KOPT-K1 (cell line): ENCODE measurements around the gene DCK.
"Not testable (repeated sequence)": the region's sequence is repeated elsewhere in the genome, so short reads cannot be mapped to it uniquely, and the experiment has no call there.

Source experiments
- H3K27ac ChIP-seq: fragments of 200-600 bp; sonication (generic); 2 replicates; pipeline ENCODE4 v1.5.1; 2016; ENCODE audit warnings: antibody characterized with exemption, mild to moderate bottlenecking, low read depth, low read length; ENCODE audit not compliant: poor library complexity, severe bottlenecking
- H3K36me3 ChIP-seq: fragments of 200-600 bp; sonication (generic); 2 replicates; pipeline ENCODE4 v1.5.1; 2017; ENCODE audit warnings: antibody characterized with exemption, mild to moderate bottlenecking, low read length, moderate library complexity; ENCODE audit not compliant: insufficient read depth
- H3K9me3 ChIP-seq: fragments of 200-600 bp; sonication (generic); 2 replicates; pipeline ENCODE4 v1.5.1; 2017; ENCODE audit warnings: antibody characterized with exemption, low read length, mild to moderate bottlenecking; ENCODE audit not compliant: insufficient read depth, poor library complexity, severe bottlenecking

Gene DCK

DNA sequence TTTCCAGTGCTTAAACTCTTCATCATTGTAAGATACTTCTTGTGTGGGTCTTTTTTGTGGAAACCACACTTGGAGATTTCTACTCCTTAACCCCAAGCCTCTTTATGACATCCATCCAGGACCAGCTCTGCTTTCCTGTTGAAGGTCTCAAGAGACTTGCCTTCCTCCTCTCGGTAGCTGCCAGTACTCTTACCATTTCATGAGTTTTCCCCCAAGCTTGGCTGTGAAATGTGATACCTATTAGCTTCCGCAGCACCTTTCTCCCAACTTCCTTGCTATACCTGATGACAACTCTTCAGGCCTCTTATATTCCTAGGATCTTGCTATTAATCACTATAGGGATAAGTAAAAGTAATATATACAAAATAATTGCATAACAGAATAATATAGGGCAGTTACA, 1.9 kb upstream of the DCK start:
- no peak overlapping the region for H3K27ac ChIP-seq

GRCh38 chr4:70992391-70992881, 1.0 kb upstream of the DCK start:
- Histone ChIP-seq H3K36me3 (peaks cover 11% of the 10 kb centered on the region), H3K27ac (peak overlapping the region; percentile 96), H3K9me3 (no peaks in the 10 kb centered on the region)

More for the DNA sequence above, 1.9 kb upstream of the DCK start:
- H3K9me3 ChIP-seq = no peaks in the 10 kb centered on the region
- H3K36me3 ChIP-seq = peaks cover 4% of the 10 kb centered on the region; the same call in 1 of the 2 replicates

DNA sequence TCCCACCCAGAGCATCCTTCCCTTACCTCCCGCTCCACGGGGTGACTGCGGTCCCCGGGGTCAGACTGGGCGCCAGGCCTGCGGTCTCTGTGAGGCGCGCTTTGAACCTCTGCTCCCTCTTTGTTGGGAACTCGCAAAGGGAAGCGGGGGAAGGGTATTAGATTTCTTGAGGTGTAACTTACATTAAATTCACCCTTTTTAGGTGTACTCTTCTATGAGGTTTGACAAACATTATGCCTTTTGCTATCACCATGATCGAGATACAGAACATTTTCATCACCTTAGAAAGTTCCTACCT, 569 bp downstream of the DCK start:
- peaks cover 8% of the 10 kb centered on the region for H3K9me3 ChIP-seq
- H3K27ac ChIP-seq = peak overlapping the region; percentile 96
- H3K36me3 ChIP-seq = peaks cover 27% of the 10 kb centered on the region

DNA sequence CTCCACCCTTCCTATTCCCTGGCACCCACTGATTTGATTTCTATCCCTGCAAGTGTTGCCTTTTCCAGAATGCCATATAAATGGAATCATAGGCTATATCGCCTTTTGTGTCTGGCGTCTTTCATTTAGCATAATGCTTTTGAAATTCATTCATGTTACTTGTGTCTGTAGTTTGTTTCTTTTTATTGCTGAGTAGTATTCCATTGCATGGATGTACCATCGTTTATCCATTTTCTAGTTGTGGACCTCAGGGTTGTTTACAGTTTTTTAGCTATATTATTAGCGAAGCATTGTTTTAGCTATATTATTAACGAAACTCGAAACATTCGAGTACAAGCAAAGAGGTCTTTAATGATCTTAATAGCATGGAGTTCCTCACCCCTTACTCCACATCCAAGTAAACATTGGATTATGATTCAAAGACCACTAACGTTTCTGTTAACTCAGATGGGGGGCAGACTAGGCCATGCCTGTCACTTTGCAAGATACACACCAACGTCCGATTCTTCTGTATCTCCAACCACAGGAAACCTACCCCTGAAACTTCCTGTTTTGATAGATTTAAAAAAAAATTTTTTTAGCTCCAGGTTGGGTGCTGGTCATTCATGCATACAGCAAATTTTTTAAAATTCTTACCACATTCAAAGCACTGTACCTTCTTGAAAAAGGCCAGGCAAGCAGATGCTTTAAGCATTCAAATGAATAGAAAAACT, 1.1 kb downstream of the DCK start:
- peaks cover 33% of the 10 kb centered on the region for H3K36me3 ChIP-seq
- peak overlapping the region; percentile 96 for H3K27ac ChIP-seq
- H3K9me3 ChIP-seq = peaks cover 13% of the 10 kb centered on the region

DNA sequence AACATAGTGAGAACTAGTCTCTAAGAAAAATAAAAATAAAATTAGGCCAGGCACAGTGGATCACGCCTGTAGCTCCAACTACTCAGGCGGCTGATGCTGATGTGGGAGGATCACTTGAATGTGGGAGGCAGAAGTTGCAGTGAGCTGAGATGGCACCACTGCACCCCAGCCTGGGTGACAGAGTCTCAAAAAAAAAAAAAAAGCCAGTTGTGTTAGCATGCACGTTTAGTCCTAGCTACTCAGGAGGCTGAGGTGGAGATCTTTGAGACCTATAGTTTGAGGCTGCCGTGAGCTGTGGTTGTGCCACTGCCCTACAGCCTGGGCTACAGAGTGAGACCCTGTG, 2.5 kb downstream of the DCK start:
- H3K36me3 ChIP-seq = peaks cover 45% of the 10 kb centered on the region
- H3K9me3 ChIP-seq = peaks cover 13% of the 10 kb centered on the region
- H3K27ac ChIP-seq = peak overlapping the region; percentile 96

DNA sequence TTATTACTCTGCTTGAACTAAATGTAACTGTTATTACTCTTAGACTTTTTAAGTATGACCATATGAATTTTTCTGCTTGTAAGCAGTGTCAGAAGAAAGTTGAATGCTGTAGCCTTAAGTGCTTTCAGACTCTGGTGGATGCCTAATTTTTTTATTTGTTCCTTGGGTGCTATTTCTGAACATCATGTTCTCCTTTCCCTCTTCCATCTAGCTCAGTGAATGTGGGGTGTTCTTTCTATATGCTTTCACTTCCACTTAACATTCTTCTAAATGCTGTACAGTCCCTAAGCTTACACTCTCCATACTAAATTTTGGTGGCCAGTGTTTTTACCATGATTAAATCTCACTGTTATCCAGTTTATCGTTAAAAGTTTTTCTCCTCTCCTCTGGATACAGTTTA, 3.6 kb downstream of the DCK start:
- Histone ChIP-seq H3K9me3 (peaks cover 19% of the 10 kb centered on the region), H3K36me3 (peaks cover 55% of the 10 kb centered on the region), H3K27ac (peak overlapping the region; percentile 96)

DNA sequence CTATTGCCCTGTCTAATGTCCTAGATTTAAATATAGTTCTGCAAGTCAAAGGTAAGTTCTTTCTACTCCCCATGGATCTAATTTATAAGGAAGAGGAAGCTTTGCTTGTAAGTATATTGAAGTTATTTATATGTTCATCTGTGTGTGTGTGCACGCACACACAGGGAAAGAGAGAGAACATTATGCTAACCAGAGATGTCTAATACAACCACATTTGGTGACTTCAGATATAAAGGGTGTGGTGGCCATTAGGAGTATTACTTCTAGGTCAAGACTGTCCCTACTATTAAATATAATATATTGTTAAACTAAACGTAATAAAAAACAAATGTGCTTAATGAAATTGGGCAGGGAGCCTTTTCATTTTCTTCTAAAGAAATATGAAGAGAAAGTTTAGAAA, 4.1 kb downstream of the DCK start:
- H3K36me3 ChIP-seq = peaks cover 60% of the 10 kb centered on the region
- peaks cover 19% of the 10 kb centered on the region for H3K9me3 ChIP-seq
- H3K27ac ChIP-seq = peak overlapping the region; percentile 96

DNA sequence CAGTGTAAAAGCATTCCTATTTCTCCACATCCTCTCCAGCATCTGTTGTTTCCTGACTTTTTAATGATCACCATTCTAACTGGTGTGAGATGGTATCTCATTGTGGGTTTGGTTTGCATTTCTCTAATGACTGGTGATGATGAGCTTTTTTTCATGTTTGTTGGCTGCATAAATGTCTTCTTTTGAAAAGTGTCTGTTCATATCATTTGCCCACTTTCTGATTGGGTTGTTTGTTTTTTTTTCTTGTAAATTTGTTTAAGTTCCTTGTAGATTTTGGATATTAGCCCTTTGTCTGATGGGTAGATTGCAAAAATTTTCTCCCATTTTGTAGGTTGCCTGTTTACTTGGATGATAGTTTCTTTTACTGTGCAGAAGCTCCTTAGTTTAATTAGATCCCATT, 6.2 kb downstream of the DCK start:
- Histone ChIP-seq H3K36me3 (peaks cover 65% of the 10 kb centered on the region), H3K9me3 (peaks cover 19% of the 10 kb centered on the region)
- not testable (repeated sequence) for H3K27ac ChIP-seq

GRCh38 chr4:71001363-71001762, 7.9 kb downstream of the DCK start:
- Histone ChIP-seq H3K36me3 (peaks cover 61% of the 10 kb centered on the region), H3K9me3 (peaks cover 19% of the 10 kb centered on the region)
- not testable (repeated sequence) for H3K27ac ChIP-seq

DNA sequence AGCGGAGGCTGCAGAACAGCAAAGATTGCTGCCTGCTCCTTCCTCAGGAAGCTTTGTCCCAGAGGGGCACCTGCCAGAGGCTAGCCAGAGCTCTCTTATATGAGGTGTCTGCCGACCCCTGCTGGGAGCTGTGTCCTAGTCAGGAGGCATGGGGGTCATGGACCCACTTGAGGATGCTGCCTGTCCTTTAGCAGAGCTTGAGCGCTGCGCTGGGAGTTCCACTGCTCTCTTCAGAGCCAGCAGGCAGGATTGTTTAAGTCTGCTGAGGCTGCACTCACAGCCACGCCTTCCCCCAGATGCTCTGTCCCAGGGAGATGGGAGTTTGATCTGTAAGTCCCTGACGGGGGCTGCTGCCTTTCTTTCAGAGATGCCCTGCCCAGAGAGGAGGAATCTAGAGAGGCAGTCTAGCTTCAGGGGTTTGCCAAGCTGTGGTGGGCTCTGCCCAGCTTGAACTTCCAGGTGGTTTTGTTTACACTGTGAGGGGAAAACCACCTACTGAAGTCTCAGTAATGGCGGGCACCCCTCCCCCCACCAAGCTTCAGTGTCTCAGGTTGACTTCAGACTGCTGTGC, 10.9 kb downstream of the DCK start:
- Histone ChIP-seq H3K9me3 (peaks cover 8% of the 10 kb centered on the region), H3K36me3 (peaks cover 65% of the 10 kb centered on the region), H3K27ac (peak overlapping the region; percentile 66)

DNA sequence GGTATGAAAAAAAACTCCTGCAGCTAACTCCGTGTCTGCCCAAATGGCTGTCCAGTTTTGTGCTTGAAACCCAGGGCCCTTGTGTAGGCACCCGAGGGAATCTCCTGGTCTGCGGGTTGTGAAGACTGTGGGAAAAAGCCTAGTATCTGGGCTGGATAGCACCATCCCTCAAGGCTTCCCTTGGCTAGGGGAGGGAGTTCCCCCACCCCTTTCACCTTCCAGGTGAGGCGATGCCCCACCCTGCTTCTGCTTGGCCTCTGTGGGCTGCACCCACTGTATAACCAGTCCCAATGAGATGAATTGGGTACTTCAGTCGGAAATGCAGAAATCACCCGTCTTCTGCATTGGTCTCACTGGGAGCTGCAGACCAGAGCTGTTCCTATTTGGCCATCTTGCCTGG, 11.6 kb downstream of the DCK start:
- H3K9me3 ChIP-seq = not testable (repeated sequence)
- Histone ChIP-seq H3K27ac (peak overlapping the region; percentile 66), H3K36me3 (peaks cover 58% of the 10 kb centered on the region)

DNA sequence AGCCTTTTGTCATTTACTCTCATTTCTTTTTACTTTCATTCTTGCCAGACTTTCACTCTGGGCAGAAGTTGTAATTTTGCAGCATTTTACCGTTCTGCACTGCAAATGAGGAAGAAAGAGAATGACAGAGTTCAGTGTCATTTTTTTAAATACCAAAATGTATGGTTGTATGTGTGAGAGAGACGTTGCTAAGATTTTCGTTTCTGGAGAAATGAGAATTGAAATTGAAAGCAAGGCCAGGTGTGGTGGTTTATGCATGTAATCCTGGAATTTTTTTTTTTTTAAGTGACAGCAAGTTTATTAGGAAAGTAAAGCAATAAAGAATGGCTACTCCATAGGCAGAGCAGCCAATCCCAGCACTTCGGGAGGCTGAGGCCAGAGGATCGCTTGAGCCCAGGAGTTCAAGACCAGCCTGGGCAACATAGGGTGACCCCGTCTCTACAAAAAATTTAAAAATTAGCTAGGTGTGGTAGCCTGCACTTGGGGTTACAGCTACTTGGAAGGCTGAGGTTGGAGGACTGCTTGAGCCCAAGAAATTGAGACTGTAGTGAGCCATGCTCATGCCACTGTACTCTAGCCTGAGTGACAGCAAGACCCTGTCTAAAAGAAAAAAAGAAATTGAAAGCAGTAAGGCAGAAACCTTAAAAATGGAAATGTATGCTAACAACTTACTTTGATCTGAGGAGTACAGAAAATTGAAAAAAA, 12.9 kb downstream of the DCK start:
- Histone ChIP-seq H3K9me3 (peaks cover 3% of the 10 kb centered on the region), H3K27ac (peak overlapping the region; percentile 66), H3K36me3 (peaks cover 55% of the 10 kb centered on the region)

DNA sequence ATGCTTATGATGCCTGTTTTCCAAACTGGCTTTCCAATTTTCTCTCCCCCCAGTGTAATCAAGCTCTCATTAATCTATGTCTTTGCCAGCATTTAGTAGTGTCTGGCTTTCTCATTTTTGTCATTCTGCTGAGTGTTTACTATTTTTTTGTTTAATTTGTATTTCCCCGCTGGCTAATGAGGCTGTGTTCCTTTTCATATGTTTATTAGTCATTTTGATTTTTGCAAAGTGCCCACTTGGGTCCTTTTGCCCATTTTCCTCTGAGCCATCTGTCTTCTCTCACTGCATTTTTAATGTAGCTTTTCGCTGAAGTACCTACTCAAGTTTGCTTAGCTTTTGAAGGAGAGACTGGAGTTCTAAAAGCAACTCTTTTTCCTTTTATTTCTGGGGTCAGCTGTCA, 14.7 kb downstream of the DCK start:
- Histone ChIP-seq H3K27ac (no peak overlapping the region), H3K9me3 (peaks cover 12% of the 10 kb centered on the region), H3K36me3 (peaks cover 54% of the 10 kb centered on the region)

- peaks cover 54% of the 10 kb centered on the region for H3K36me3 ChIP-seq
- no peak overlapping the region for H3K27ac ChIP-seq
- peaks cover 21% of the 10 kb centered on the region for H3K9me3 ChIP-seq
Measured at GRCh38 chr4:71009086-71009485, 15.6 kb downstream of the DCK start.

- peaks cover 24% of the 10 kb centered on the region for H3K9me3 ChIP-seq
- peaks cover 54% of the 10 kb centered on the region for H3K36me3 ChIP-seq
- H3K27ac ChIP-seq = no peak overlapping the region
Measured at GRCh38 chr4:71009890-71010588, 16.6 kb downstream of the DCK start.
